Measurements from ENCODE around the gene FXYD6. TPM values are rescaled to one million over a fixed set of nuclear protein-coding genes. Genes with fewer than 3 reads are reported as not detected.

Gene FXYD6
- total and polyA plus RNA-seq, 2 of the 8 experiments (the other 6 are each of a cell fraction or from before 2014, with no cell fraction given): 44.6 to 117 TPM

GRCh38 chr11:117793583-117793982 lies 82.9 kb downstream of the FXYD6 start:
- H2BK15ac ChIP-seq (ENCODE audit: low read length): no peak overlapping the region
- H3K27ac ChIP-seq (ENCODE audit: low read depth, low read length): no peak overlapping the region

More at GRCh38 chr11:117793583-117793982, 82.9 kb downstream of the FXYD6 start:
- Histone ChIP-seq H2AK5ac (ENCODE audit: low read depth, low read length) (no peak overlapping the region), H3K18ac (ENCODE audit: extremely low read depth, low read length) (no peak overlapping the region), H3K4me1 (replicated peaks in 1 of 4; ENCODE audit: control insufficient read depth in 3 of 4, insufficient read depth in 4 of 4, low read length in 3 of 4) (peaks cover 0 to 13% (median 6%) of the 10 kb centered on the region in 4 experiments; a peak in 5 of 7 replicates), H2BK20ac (ENCODE audit: low read length) (no peak overlapping the region), H4K5ac (ENCODE audit: insufficient read length, low read depth, low read length) (no peak overlapping the region), H2BK120ac (replicated peaks; ENCODE audit: low read depth, low read length) (no peak overlapping the region), H2AFZ (ENCODE audit: low read length) (no peak overlapping the region), H3K9ac (replicated peaks in 1 of 4; ENCODE audit: extremely low read depth in 1 of 4, low read depth in 3 of 4, low read length in 3 of 4) (no peak overlapping the region), H3K36me3 (ENCODE audit: control insufficient read depth in 2 of 4, insufficient read depth in 4 of 4, low read length in 3 of 4) (no peaks in the 10 kb centered on the region), H4K20me1 (replicated peaks in 1 of 2; ENCODE audit: control insufficient read depth in 1 of 2, insufficient read depth in 2 of 2, low read length in 2 of 2) (peaks cover 0 to 2% of the 10 kb centered on the region in 2 experiments), H3K79me2 (ENCODE audit: control insufficient read depth in 1 of 2, insufficient read depth in 2 of 2, low read length in 2 of 2) (no peaks in the 10 kb centered on the region), H3K79me1 (ENCODE audit: low read depth, low read length) (no peaks in the 10 kb centered on the region), H2BK5ac (ENCODE audit: low read depth, low read length) (no peak overlapping the region), H4K91ac (replicated peaks; ENCODE audit: insufficient read length, low read length) (no peak overlapping the region), H4K8ac (ENCODE audit: extremely low read depth, insufficient read depth, low read length) (no peak overlapping the region), H3K4me2 (ENCODE audit: insufficient read depth in 1 of 2, low read depth in 2 of 2, low read length in 2 of 2) (no peak overlapping the region), H3K27me3 (replicated peaks in 1 of 4; ENCODE audit: control insufficient read depth in 3 of 4, extremely low read depth in 1 of 4, insufficient read depth in 3 of 4, low read length in 3 of 4) (peaks cover 27 to 58% (median 54%) of the 10 kb centered on the region in 4 experiments), H3K23ac (ENCODE audit: insufficient read length) (no peak overlapping the region), H3K4me3 (ENCODE audit: extremely low read depth in 1 of 4, insufficient read depth in 2 of 4, low read depth in 3 of 4, low read length in 4 of 4) (no peak overlapping the region), H3K56ac (replicated peaks; ENCODE audit: insufficient read length, low read depth, low read length) (no peak overlapping the region), H3K14ac (ENCODE audit: insufficient read length) (no peak overlapping the region), H3K9me3 (ENCODE audit: insufficient read depth in 2 of 2, low read depth in 1 of 2, low read length in 1 of 2) (no peaks in the 10 kb centered on the region), H3K4ac (replicated peaks; ENCODE audit: insufficient read length, low read depth, low read length) (no peak overlapping the region), H3K23me2 (ENCODE audit: low read depth, low read length) (peaks cover 16% of the 10 kb centered on the region), H2BK12ac (ENCODE audit: low read depth, low read length) (no peak overlapping the region)
- ChIA-PET POLR2A (ENCODE audit: partially characterized antibody) (no interaction called here), CTCF (ENCODE audit: partially characterized antibody) (interaction anchor here (0.6 to 5.1 kb wide), 9 partner anchors 15 to 901 kb away, joined by 3 to 30 read pairs (median 4); no protein-coding TSS in a partner anchor)
- DNase-seq (ENCODE audit: low read depth in 1 of 2, low spot score in 2 of 2): no peak
- WGBS, 2 experiments (ENCODE audit: extremely low coverage in 1 of 2, insufficient coverage in 1 of 2, insufficient read length in 1 of 2, insufficient replicate concordance in 2 of 2, low coverage in 1 of 2, low lambda C conversion rate in 2 of 2, missing lambda C conversion rate in 1 of 2): 81% methylated on average over 8 of the region's 9 CpGs; no CpG with 5 or more reads in 1 of the 2 experiments
- no peak for FAIRE-seq
